ENCODE results near the gene LRRN4.

The LRRN4 gene

DNA sequence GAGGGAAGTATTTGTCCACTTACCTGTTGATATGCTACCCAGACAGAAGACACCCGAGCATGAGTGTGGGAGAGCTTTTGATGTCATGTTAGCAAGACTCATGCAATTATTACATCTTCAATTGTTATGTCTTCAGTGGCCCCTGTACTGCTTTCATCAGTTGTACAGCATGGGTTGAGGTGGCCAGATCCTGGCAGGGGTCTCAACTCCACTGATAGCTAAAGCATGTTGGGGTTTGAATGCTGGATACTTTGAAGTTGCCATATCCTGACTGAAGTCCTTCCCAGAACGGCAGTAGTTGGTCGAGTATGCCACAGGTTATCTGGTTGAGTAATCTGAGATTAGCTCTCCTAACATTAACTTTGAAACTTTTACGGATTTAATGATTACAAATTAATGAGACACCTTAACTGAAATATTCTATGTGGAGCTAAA is 46.7 kb downstream of the LRRN4 start:
- Histone ChIP-seq H3K4me3 (replicated peaks; ENCODE audit: low read depth, low read length) (peak overlapping the region; percentile 72), H3K27me3 (replicated peaks; ENCODE audit: control insufficient read depth, insufficient read depth, low read length) (no peaks in the 10 kb centered on the region), H3K36me3 (ENCODE audit: control insufficient read depth, insufficient read depth, low read length) (peaks cover 5% of the 10 kb centered on the region)
- no peak for DNase-seq (ENCODE audit: extremely low read depth, insufficient read length)
- TF ChIP-seq, protein P1, sequence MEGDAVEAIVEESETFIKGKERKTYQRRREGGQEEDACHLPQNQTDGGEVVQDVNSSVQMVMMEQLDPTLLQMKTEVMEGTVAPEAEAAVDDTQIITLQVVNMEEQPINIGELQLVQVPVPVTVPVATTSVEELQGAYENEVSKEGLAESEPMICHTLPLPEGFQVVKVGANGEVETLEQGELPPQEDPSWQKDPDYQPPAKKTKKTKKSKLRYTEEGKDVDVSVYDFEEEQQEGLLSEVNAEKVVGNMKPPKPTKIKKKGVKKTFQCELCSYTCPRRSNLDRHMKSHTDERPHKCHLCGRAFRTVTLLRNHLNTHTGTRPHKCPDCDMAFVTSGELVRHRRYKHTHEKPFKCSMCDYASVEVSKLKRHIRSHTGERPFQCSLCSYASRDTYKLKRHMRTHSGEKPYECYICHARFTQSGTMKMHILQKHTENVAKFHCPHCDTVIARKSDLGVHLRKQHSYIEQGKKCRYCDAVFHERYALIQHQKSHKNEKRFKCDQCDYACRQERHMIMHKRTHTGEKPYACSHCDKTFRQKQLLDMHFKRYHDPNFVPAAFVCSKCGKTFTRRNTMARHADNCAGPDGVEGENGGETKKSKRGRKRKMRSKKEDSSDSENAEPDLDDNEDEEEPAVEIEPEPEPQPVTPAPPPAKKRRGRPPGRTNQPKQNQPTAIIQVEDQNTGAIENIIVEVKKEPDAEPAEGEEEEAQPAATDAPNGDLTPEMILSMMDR (IDR thresholded peaks at IDR 0.05; ENCODE audit: insufficient read depth, low read length, poor library complexity, severe bottlenecking) = no peak

DNA sequence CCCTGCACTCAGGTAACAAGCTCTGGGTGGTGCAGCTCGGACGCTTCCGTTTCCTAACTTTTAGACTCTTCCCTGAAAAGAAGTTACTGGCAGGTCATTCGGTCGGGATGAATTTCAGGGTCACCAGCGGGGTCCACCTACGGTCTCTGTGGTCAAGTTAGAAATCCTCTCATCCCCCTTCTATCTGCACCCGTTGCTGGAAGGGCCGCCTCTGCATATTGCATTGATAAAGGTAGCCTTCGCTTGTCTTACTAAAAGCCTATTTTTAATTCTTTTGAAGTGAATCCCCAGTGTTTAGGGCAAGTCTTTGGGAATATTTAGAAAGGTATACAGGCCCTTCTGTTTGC is 47.3 kb downstream of the LRRN4 start:
- H3K4me3 ChIP-seq (replicated peaks; ENCODE audit: low read depth, low read length) = peak overlapping the region; percentile 72
- peaks cover 5% of the 10 kb centered on the region for H3K36me3 ChIP-seq (ENCODE audit: control insufficient read depth, insufficient read depth, low read length)
- no peak for DNase-seq (ENCODE audit: extremely low read depth, insufficient read length)
- H3K27me3 ChIP-seq (replicated peaks; ENCODE audit: control insufficient read depth, insufficient read depth, low read length) = no peaks in the 10 kb centered on the region
- TF ChIP-seq, protein P1 (IDR thresholded peaks at IDR 0.05; ENCODE audit: insufficient read depth, low read length, poor library complexity, severe bottlenecking) = no peak

DNA sequence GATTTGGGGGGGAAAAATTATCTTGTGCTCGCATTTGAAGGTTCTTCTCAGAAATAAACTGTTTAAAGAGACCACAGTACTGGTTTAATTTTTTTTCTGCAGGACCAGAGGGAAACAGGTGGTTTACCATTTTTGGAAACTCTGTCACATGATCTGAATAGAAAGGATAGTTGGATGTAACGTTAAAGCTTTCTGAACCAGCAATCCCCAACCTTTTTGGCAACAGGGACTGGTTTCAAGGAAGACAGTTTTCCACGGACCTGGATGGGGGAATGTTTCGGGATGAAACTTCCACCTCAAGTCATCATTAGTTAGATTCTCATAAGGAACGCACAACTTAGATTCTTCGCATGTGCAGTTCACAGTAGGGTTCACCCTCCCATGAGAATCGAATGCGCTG is 53.0 kb downstream of the LRRN4 start:
- DNase-seq (ENCODE audit: extremely low read depth, insufficient read length) = no peak
- Histone ChIP-seq H3K36me3 (ENCODE audit: control insufficient read depth, insufficient read depth, low read length) (peaks cover 6% of the 10 kb centered on the region), H3K27me3 (replicated peaks; ENCODE audit: control insufficient read depth, insufficient read depth, low read length) (no peaks in the 10 kb centered on the region), H3K4me3 (replicated peaks; ENCODE audit: low read depth, low read length) (no peak overlapping the region)
- TF ChIP-seq, protein P1 (IDR thresholded peaks at IDR 0.05; ENCODE audit: insufficient read depth, low read length, poor library complexity, severe bottlenecking) = no peak

DNA sequence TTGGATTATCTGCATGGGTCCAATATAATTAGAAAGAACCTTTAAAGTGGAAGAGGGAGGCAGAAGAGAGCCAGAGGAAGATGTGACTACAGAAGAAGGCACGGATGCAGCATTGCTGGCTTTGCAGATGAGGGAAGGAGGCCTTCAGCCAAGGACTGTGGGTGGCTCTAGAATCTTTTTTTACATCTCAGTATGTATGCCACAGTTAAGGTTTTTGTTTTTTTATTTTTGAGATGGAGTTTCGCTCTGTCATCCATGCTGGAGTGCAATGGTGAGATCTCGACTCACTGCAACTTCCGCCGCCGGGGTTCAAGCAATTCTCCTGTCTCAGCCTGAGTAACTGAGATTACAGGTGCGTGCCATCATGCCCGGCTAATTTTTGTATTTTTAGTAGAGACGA is 54.1 kb downstream of the LRRN4 start:
- peaks cover 11% of the 10 kb centered on the region for H3K36me3 ChIP-seq (ENCODE audit: control insufficient read depth, insufficient read depth, low read length)
- TF ChIP-seq, protein P1 (IDR thresholded peaks at IDR 0.05; ENCODE audit: insufficient read depth, low read length, poor library complexity, severe bottlenecking) = no peak
- no peak for DNase-seq (ENCODE audit: extremely low read depth, insufficient read length)
- H3K4me3 ChIP-seq (replicated peaks; ENCODE audit: low read depth, low read length) = no peak overlapping the region
- H3K27me3 ChIP-seq (replicated peaks; ENCODE audit: control insufficient read depth, insufficient read depth, low read length) = no peaks in the 10 kb centered on the region

DNA sequence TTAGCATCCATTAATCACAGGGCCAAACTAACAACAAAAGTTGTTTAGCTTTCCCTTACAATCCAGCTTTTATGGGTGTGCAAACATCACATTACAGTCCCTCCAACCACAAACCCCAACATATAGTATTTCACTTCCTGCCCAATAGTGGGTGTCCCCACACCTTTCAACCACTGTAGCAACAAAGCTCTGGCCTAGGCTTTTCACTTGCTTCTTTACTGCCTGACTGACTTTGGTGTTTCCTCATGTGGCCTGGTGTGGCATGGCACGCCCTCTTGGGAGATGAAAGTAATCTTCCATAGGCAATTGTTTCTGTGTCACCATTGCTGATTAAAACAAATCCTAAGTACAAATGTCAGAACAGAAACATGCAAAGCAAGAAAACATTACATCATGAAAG is 57.1 kb downstream of the LRRN4 start:
- H3K4me3 ChIP-seq (replicated peaks; ENCODE audit: low read depth, low read length) = no peak overlapping the region
- H3K36me3 ChIP-seq (ENCODE audit: control insufficient read depth, insufficient read depth, low read length) = peaks cover 11% of the 10 kb centered on the region
- TF ChIP-seq, protein P1 (IDR thresholded peaks at IDR 0.05; ENCODE audit: insufficient read depth, low read length, poor library complexity, severe bottlenecking) = no peak
- peak; percentile 44 for DNase-seq (ENCODE audit: extremely low read depth, insufficient read length)
- H3K27me3 ChIP-seq (replicated peaks; ENCODE audit: control insufficient read depth, insufficient read depth, low read length) = no peaks in the 10 kb centered on the region
